HepG2 (cell line): Measurements from ENCODE around the gene KCTD15.

Source experiments
- ETV6 ChIP-seq: sonication (generic); formaldehyde crosslinking; conservative IDR thresholded peaks from 2 replicates; pipeline ENCODE4 v1.4.0; 2020; ENCODE audit warnings: missing genetic modification reagents
- FOXA1 ChIP-seq, 2 experiments: fragments of 450-650 bp in 1 of 2; sonication (generic) in 1 of 2; formaldehyde crosslinking in 1 of 2; IDR thresholded peaks; 2 replicates each; pipeline versions ENCODE4 v1.4.0 to v1.6.1; 2016 to 2020; ENCODE audit warnings: missing genetic modification reagents in 1 of 2
- KAT8 ChIP-seq: IDR thresholded peaks from 2 replicates; pipeline ENCODE4 v1.6.1; 2016; ENCODE audit warnings: missing genetic modification reagents, missing compliant biosample characterization
- KDM3A ChIP-seq: IDR thresholded peaks from 2 replicates; pipeline ENCODE4 v1.6.1; 2018; ENCODE audit warnings: low read depth, missing compliant biosample characterization
- MED1 ChIP-seq: sonication (generic); formaldehyde crosslinking; IDR thresholded peaks from 2 replicates; pipeline ENCODE4 v1.4.0; 2020; ENCODE audit warnings: missing genetic modification reagents
- MXI1 ChIP-seq: IDR thresholded peaks from 3 replicates; pipeline ENCODE4 v1.6.1; 2012; ENCODE audit warnings: low read depth, low read length, inconsistent platforms, borderline replicate concordance
- POLR2A ChIP-seq, 2 experiments: IDR thresholded peaks; 2 replicates each; pipeline ENCODE4 v1.6.1; 2011; ENCODE audit warnings: low read depth in 2 of 2, low read length in 2 of 2, mild to moderate bottlenecking in 1 of 2, moderate library complexity in 1 of 2; ENCODE audit not compliant: insufficient read depth in 1 of 2
- POLR2AphosphoS5 ChIP-seq: IDR thresholded peaks from 2 replicates; pipeline ENCODE4 v1.6.1; 2012; ENCODE audit warnings: low read depth, low read length
- SP2 ChIP-seq: sonication (generic); formaldehyde crosslinking; IDR thresholded peaks from 2 replicates; pipeline ENCODE4 v1.5.1; 2020; ENCODE audit warnings: mild to moderate bottlenecking, missing genetic modification reagents
- ZFP36 ChIP-seq: fragments of 150-350 bp; IDR thresholded peaks from 2 replicates; pipeline ENCODE4 v1.6.1; 2018; ENCODE audit warnings: borderline replicate concordance, low read length, low read depth; ENCODE audit not compliant: partially characterized antibody
- ZNF253 ChIP-seq: sonication (generic); formaldehyde crosslinking; IDR thresholded peaks from 2 replicates; pipeline ENCODE4 v1.8.0; 2022; ENCODE audit warnings: mild to moderate bottlenecking, missing genetic modification reagents, borderline replicate concordance
- TF ChIP-seq, protein P1 (sequence below): sonication (generic); formaldehyde crosslinking; IDR thresholded peaks from 2 replicates; pipeline ENCODE4 v1.4.0; 2020; ENCODE audit warnings: missing genetic modification reagents
- TF ChIP-seq, protein P2 (sequence below), 2 experiments: sonication (generic) in 1 of 2; formaldehyde crosslinking in 1 of 2; IDR thresholded peaks; 2 replicates each; pipeline versions ENCODE4 v1.5.1 to v1.6.1; 2011 to 2020; ENCODE audit warnings: borderline replicate concordance in 1 of 2, low read depth in 1 of 2, low read length in 1 of 2, mild to moderate bottlenecking in 1 of 2, missing genetic modification reagents in 1 of 2, moderate library complexity in 1 of 2
- TF ChIP-seq, protein P3 (sequence below): sonication (generic); formaldehyde crosslinking; conservative IDR thresholded peaks from 2 replicates; pipeline ENCODE4 v1.4.0; 2020; ENCODE audit warnings: missing genetic modification reagents

DNA sequence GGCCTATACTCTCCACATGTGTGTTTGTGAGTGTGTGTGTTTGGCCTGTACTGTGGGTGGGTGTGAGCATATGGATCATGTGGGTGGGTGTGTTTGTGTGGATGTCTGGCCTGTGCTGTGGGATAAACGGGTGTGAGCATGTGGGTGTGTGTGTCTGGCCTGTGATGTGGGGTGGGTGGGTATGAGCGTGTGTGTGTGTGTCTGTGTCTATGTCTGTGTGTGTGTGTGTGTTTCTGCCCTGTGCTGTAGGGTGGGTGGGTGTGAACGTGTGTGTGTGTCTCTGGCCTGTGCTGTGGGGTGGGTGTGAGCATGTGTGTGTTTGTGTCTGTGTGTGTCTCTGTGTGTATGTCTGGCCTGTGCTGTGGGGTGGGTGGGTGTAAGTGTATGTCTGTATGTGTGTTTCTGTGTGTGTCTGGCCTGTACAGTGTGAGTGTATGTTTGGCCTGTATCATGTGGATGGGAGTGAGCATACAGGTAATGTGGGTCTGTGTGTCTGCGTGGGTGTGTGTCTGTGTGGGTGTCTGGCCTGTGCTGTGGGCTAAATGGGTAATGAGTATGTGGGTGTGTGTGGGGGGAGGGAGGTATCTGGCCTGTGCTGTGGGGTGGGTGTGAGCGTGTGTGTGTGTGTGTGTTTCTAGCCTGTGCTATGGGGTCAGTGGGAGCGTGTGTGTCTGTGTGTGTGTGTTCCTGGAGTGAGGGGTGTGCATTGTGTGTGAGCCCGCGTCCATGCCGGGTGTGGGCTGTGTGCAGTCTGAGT, 20.8 kb upstream of the KCTD15 start:
- TF ChIP-seq ZNF253 (CRISPR knock-in tag) (no peak), FOXA1 (IDR thresholded peaks at IDR 0.05) (no peak), FOXA1 (CRISPR knock-in tag; IDR thresholded peaks at IDR 0.05) (no peak), ETV6 (CRISPR knock-in tag) (no peak), POLR2AphosphoS5 (no peak), KDM3A (CRISPR knock-in tag) (no peak), POLR2A (IDR thresholded peaks at IDR 0.05; ENCODE audit: insufficient read depth in 1 of 2, low read depth in 2 of 2, low read length in 2 of 2) (no peak), MXI1 (no peak), ZFP36 (no peak), MED1 (CRISPR knock-in tag) (no peak), SP2 (no peak), KAT8 (CRISPR knock-in tag) (no peak)
- TF ChIP-seq, protein P1, sequence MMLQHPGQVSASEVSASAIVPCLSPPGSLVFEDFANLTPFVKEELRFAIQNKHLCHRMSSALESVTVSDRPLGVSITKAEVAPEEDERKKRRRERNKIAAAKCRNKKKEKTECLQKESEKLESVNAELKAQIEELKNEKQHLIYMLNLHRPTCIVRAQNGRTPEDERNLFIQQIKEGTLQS (CRISPR knock-in tag), result no peak
- TF ChIP-seq, protein P2, sequence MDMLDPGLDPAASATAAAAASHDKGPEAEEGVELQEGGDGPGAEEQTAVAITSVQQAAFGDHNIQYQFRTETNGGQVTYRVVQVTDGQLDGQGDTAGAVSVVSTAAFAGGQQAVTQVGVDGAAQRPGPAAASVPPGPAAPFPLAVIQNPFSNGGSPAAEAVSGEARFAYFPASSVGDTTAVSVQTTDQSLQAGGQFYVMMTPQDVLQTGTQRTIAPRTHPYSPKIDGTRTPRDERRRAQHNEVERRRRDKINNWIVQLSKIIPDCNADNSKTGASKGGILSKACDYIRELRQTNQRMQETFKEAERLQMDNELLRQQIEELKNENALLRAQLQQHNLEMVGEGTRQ (IDR thresholded peaks at IDR 0.05; ENCODE audit: low read depth, low read length), result no peak
- TF ChIP-seq, protein P2 (CRISPR knock-in tag; IDR thresholded peaks at IDR 0.05; ENCODE audit: borderline replicate concordance), result no peak
- TF ChIP-seq, protein P3, sequence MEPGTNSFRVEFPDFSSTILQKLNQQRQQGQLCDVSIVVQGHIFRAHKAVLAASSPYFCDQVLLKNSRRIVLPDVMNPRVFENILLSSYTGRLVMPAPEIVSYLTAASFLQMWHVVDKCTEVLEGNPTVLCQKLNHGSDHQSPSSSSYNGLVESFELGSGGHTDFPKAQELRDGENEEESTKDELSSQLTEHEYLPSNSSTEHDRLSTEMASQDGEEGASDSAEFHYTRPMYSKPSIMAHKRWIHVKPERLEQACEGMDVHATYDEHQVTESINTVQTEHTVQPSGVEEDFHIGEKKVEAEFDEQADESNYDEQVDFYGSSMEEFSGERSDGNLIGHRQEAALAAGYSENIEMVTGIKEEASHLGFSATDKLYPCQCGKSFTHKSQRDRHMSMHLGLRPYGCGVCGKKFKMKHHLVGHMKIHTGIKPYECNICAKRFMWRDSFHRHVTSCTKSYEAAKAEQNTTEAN, result no peak
